GM21423 (cell line): Measurements from ENCODE around the gene SLC38A8.

Experiments
- ATAC-seq: cut with Tn5 transposase; IDR thresholded peaks from one replicate; pipeline ENCODE4 v1.9.1; 2021; ENCODE audit warnings: mild to moderate bottlenecking, moderate library complexity; ENCODE audit not compliant: unreplicated experiment

SLC38A8 gene

DNA sequence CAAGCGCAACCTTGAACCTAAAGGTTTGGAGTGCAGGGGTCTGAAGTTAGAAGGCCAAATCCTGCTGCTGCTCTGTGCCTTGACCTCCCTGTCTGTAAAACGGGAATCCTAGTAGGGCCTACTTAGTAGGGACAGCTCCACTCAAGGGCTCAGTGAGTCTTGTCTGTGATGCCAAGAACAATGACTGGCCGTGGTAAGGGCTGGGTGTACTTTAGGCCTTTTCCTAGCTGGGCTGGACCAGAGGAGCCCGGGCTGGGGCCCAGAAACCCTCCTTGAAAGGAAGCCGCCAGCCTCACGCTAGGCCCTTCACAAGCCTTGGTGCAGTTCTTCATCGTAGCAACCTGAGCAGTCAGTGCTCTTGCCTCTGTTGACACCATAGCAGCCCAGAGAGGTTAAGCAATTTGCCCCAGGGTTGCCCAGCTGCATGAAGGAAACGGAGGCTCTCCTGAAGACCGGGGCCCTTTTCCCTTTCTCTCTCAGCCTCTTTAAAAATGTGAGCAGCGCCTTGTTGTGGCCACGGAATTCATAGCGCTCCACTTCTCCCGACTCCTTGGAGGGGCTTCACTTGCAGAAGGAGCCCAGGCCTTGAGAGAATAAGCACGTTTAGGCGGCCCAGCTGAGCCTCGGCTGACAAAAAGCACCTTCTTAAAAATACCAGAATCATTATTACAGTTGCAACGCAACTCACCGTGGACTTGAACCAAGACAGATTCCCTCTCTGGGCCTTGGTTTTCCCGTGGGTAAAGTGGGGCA is 70.2 kb downstream of the SLC38A8 start:
- no peak for ATAC-seq

DNA sequence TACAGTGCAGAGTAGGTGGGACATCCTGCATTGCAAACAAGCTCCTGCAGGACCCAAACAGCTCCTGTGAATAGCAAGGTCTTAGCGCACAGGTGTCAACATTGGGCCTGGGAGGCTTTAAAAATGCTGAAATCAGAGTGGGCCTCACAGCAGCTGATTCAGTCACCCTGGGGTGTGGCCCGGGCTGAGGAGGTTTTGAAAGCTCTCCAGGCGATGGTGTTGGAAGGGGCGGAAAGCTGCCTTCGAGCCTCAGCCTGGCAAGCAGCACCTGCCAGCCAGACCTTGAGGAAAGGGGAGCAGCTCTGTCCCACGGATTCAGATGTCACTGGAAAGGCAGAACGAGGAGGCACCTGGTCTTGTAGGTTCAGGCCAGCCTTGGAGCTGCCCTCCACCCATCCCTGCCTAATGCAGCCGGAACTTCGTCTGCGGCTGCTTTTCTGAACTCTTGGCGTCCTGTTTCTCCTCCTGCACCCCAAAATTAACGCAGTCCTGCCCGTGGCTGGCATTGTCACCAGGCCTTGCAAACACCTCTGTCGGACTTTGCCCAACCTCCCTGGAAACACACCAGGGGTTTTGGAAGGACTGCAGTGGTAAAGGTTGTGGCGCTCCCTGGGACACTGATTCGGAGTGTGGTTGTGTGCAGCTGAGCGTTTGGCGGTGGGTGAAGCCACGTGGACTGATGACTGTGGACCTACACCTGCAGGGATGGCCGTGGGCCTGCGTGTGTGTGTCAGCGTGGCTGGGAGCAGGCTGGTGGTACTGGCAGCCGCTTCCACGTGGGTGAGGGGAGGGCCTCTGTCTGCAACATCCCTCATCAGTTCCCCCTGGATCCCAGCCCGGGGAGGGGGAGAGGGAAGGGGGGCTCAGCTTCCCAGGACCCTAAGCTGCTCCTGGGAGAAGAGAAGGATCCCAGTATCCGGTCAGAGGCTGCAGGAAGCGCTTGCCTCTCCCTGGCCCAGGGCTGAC is 71.1 kb downstream of the SLC38A8 start:
- ATAC-seq, result no peak

- ATAC-seq, result no peak
These were observed 72.2 kb downstream of the SLC38A8 start for GRCh38 chr16:83970430-83970815.

DNA sequence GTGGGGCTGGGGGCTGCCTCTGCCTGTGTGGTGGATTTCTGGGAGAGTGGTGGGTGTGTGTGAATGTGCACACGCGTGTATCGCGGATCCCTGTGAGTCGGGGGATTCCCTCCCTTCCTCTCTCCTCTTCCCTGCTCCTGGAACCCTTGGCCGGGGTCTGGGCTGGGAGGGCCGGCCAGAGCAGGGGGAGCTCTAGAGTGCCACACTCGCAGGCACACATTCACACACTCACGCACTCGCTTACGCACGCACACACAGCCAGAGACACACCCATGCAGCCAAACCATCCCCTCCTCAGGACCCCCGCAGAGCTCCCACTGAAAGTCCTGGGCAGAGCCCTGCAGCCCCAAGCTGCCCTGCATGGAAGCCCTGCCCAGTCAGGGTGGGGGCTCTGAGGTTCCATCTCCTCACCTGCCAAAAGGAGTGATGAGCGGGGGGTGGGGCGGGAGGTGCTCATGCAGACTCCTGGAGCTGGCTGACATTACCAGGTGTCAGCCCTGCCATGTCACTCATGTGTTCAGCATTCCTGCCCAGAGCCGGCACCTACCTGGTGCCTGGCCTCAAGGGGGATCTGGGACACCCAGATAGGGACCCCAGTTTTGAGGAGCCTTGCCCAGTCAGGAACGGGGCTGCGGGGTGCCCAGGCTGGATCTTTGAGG is 72.7 kb downstream of the SLC38A8 start:
- ATAC-seq, result no peak

DNA sequence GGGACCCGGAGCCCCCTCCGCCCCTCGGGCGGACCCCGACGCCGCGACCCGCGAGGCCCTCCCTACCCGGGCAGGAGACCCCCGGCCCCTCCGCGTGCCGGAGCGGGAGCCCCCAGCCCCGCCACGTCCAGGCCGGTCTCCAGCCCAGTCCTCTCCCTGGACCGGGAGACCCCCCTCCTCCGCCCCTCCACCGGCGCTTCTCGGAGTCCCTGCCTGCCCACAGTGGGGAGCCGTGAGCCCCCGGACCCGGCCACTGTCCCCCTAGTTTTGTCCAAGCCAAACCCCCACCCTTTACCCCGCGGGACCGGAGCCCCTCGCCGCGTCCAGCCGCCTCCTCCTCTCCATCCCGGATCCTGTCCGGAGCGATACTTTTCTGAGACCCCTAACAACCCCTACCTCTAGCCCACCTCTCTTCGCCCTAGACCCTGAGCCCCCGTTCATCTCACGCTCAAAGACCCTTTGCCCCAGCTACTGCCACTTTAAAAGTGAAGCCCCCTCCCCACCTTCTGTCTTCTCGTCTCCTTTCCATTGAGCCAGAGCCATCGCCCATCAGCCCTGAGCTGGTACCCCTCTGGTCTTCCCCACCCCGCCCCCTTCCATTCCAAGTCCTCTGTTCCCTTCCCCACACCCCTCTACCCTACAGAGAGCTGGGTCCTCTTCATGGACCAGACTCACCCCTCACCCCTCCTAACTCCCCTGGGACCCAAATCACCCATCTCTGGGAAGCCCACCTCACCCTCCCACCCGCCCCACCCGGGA is 73.5 kb downstream of the SLC38A8 start:
- no peak for ATAC-seq

- ATAC-seq, result no peak
These were observed 74.2 kb downstream of the SLC38A8 start for GRCh38 chr16:83968306-83968851.

DNA sequence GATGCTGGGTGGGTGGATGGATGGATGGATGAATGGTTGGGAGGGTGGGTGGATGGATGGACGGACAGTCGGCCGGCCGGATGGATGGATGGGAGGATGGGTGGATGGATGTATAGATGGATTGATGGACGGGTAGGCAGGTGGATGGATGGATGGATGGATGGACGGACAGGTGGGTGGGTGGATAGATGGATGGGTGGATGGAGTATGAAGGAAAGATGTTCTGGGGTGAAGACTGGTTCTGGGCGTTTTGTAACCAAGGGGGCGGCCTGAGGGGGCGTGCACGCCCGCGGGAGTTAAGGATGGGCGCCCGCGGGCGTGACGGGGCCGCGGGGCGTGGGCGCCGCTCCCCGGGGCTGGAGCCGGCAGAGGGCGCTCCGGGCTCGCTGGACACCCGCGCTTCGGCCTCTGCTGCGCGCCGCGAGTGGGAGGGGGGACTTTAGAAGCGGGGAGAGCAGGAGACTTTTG is 74.7 kb downstream of the SLC38A8 start, which contains the start of gene NECAB2:
Gene NECAB2 (plus strand): TSS at position 407 of the 468 bp plus-strand sequence. CDS start 405 bp downstream, outside the sequence.
- ATAC-seq, result no peak

DNA sequence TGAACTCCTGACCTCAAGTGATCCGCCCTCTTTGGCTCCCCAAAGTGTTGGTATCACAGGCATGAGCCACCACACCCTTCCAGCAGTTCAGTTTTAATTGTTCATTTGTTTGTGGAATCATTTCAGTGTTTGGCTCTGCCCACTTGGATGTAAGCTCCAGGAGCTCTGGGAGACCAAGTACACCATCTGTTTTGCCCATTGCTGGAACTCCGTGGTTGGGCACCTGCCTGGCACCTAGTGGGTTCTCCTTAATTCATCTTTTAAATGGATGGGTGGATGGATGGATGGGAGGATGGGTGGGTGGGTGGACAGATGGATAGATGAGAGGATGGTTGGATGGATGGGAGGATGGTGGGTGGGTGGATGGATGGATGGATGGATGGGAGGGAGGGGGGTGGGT is 75.5 kb downstream of the SLC38A8 start:
- ATAC-seq, result no peak

GRCh38 chr16:83966153-83966696 is 76.4 kb downstream of the SLC38A8 start:
- no peak for ATAC-seq

DNA sequence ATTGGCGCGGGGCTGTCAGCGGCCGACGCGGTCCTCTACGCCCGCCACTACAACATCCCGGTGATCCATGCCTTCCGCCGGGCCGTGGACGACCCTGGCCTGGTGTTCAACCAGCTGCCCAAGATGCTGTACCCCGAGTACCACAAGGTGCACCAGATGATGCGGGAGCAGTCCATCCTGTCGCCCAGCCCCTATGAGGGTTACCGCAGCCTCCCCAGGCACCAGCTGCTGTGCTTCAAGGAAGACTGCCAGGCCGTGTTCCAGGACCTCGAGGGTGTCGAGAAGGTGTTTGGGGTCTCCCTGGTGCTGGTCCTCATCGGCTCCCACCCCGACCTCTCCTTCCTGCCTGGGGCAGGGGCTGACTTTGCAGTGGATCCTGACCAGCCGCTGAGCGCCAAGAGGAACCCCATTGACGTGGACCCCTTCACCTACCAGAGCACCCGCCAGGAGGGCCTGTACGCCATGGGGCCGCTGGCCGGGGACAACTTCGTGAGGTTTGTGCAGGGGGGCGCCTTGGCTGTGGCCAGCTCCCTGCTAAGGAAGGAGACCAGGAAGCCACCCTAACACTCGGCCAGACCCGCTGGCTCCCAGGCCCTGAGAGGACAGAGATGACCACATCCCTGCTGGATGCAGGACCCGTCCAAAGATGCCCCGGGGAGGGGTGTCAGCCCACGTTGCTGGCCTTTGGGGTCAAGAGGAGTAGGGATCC is 77.0 kb downstream of the SLC38A8 start:
- no peak for ATAC-seq

DNA sequence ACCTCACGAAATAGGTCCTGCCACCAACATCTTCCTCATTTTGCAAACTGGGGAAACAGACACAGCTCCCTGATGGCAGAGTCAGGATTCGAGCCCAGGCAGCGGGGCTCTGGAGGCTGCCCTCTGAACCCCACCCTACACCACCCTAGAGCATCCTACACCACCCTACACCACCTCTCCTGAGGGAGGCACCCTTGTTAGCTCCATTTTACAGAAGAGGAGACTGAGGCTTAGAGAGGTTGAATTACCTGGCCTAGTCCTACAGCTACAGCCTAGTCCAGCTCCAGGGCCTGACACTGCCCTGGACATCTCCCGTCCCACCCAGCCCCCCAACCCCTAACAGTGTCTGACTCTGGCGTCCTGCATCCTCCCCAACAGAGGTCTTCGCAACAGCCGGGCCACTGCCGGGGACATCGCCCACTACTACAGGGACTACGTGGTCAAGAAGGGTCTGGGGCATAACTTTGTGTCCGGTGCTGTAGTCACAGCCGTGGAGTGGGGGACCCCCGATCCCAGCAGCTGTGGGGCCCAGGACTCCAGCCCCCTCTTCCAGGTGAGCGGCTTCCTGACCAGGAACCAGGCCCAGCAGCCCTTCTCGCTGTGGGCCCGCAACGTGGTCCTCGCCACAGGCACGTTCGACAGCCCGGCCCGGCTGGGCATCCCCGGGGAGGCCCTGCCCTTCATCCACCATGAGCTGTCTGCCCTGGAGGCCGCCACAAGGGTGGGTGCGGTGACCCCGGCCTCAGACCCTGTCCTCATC is 77.7 kb downstream of the SLC38A8 start:
- no peak for ATAC-seq

GRCh38 chr16:83963277-83964119 is 79.1 kb downstream of the SLC38A8 start:
- ATAC-seq, result no peak

DNA sequence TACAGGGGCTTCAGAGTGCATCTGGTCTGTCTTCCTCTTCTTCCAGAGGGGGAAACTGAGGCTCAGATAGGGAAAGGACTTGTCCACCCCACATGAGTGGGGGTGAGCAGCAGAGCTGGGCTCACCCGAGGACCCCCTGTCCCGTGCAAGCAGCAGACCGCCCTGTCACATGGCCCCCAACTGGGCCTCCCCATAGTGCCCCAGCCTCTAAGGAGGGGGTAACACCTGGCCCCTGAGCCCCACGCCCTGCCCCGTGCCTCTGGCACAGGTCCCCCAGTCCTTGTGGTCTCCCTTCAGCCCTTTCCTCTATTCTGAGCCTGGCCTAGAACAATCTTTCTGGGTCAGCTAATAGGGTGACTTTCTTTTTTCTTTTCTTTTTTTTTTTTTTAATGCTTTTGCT is 81.0 kb downstream of the SLC38A8 start:
- ATAC-seq, result no peak

DNA sequence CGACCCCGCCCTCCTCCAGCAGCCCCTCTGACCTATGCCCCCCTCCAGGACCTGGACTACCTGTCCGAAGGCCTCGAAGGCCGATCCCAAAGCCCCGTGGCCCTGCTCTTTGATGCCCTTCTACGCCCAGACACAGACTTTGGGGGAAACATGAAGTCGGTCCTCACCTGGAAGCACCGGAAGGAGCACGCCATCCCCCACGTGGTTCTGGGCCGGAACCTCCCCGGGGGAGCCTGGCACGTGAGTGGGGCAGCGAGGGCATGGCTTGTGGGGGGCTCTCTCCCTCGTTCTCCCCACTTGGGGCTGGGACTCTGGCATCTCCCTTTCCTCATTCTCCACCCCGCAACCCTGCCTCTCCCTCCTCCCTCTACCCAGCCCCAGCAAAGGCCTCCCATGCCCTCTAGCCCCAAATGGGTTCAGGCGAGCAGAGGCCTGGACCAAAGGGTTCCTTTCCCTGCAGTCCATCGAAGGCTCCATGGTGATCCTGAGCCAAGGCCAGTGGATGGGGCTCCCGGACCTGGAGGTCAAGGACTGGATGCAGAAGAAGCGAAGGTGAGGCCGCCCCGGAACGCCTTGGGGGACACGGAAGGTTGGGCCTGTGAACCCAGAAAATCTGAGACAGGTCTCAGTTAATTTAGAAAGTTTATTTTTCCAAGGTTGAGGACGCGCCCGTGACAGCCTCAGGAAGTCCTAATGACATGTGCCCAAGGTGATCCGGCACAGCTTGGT is 81.9 kb downstream of the SLC38A8 start:
- ATAC-seq, result no peak
